ENCODE measurements around the gene TALDO1.

The TALDO1 gene

DNA sequence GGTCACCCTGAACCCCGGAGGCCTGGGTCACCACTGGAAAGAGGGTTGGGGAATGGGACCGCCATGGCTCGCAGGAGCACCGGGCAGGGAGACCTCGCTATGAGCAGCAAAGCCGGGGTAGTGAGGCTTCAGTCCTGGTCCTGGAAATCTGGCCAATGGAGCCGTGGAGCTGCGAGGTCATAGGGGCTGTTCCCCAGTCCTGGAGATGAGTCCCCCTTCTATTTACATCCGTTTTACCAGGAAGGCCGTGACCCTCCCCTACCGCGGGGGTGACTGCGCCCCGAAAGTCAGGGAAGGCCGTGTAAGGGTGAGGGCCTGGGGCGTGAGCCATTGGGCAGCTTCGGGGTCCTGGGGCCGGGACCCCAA lies 57.3 kb downstream of the TALDO1 start:
- TF ChIP-seq CREB1 (IDR thresholded peaks at IDR 0.05; ENCODE audit: low read depth): no peak
- TF ChIP-seq TEAD4 (IDR thresholded peaks at IDR 0.05): no peak
- no peak for TF ChIP-seq CEBPB (IDR thresholded peaks at IDR 0.05)
- no peak for TF ChIP-seq YY1 (IDR thresholded peaks at IDR 0.05; ENCODE audit: low read depth)
- TF ChIP-seq TCF12 (IDR thresholded peaks at IDR 0.05; ENCODE audit: low read depth): no peak
- no peak for TF ChIP-seq RAD21 (IDR thresholded peaks at IDR 0.05; ENCODE audit: low read depth)
- no peak for TF ChIP-seq MAX (IDR thresholded peaks at IDR 0.05)
- no peak for TF ChIP-seq EP300 (IDR thresholded peaks at IDR 0.05; ENCODE audit: borderline replicate concordance)
- no peak for TF ChIP-seq EGR1 (IDR thresholded peaks at IDR 0.05)
- TF ChIP-seq, protein P1, sequence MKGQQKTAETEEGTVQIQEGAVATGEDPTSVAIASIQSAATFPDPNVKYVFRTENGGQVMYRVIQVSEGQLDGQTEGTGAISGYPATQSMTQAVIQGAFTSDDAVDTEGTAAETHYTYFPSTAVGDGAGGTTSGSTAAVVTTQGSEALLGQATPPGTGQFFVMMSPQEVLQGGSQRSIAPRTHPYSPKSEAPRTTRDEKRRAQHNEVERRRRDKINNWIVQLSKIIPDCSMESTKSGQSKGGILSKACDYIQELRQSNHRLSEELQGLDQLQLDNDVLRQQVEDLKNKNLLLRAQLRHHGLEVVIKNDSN (IDR thresholded peaks at IDR 0.05): no peak
- TF ChIP-seq NFIC (IDR thresholded peaks at IDR 0.05): no peak
- TF ChIP-seq TAF1 (IDR thresholded peaks at IDR 0.05; ENCODE audit: low read depth): no peak
- TF ChIP-seq REST (IDR thresholded peaks at IDR 0.05; ENCODE audit: low read depth): no peak
- TF ChIP-seq FOXM1 (IDR thresholded peaks at IDR 0.05; ENCODE audit: borderline replicate concordance, low read depth): no peak
- TF ChIP-seq ZBTB7A (IDR thresholded peaks at IDR 0.05; ENCODE audit: low read depth): no peak

DNA sequence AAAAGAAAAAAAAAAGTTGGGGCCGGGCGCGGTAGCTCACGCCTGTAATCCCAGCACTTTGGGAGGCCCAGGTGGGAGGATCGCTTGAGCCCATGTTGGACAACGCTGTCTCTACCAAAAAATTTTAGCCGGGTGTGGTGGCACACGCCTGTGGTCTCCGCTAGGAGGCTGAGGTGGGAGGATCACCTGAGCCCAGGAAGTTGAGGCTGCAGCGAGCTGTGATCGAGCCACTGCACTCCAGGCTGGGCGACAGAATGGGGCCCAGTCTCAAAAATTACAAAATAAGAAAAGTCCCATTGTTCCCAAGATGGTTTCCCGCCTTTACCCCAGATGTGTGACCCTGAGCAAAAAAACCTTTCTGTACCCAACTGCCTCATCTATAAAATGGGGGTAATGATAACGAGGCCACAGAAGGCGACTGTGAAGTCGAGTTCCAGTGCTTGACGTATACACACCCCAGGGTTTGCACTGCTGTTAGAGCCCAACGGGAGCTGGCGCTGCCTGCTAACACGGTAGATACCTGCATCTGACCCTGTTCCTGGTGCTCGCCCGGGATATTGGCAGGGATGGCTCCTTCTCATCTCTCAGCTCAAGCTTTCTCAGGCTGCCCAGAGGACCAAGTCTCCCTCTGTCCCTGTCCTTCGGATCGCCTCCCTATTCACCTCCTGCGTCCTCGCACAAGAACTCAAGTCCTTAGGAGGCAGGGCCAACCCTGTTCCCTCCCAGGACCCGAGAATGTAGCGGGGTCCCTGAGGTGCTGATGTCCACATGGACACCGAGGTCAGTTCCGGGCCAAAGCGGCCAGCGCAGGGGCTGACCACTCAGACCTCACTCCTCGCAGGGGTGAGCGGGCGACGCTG lies 61.4 kb downstream of the TALDO1 start:
- TF ChIP-seq REST (IDR thresholded peaks at IDR 0.05; ENCODE audit: low read depth) (no peak), TCF12 (IDR thresholded peaks at IDR 0.05; ENCODE audit: low read depth) (no peak), CEBPB (IDR thresholded peaks at IDR 0.05) (no peak), FOXM1 (IDR thresholded peaks at IDR 0.05; ENCODE audit: borderline replicate concordance, low read depth) (no peak), MAX (IDR thresholded peaks at IDR 0.05) (no peak), NFIC (IDR thresholded peaks at IDR 0.05) (no peak), EGR1 (IDR thresholded peaks at IDR 0.05) (no peak), ZBTB7A (IDR thresholded peaks at IDR 0.05; ENCODE audit: low read depth) (no peak), TAF1 (IDR thresholded peaks at IDR 0.05; ENCODE audit: low read depth) (no peak; the same call in 1 of the 2 replicates), YY1 (IDR thresholded peaks at IDR 0.05; ENCODE audit: low read depth) (no peak)
- TF ChIP-seq, protein P1 (IDR thresholded peaks at IDR 0.05): no peak

DNA sequence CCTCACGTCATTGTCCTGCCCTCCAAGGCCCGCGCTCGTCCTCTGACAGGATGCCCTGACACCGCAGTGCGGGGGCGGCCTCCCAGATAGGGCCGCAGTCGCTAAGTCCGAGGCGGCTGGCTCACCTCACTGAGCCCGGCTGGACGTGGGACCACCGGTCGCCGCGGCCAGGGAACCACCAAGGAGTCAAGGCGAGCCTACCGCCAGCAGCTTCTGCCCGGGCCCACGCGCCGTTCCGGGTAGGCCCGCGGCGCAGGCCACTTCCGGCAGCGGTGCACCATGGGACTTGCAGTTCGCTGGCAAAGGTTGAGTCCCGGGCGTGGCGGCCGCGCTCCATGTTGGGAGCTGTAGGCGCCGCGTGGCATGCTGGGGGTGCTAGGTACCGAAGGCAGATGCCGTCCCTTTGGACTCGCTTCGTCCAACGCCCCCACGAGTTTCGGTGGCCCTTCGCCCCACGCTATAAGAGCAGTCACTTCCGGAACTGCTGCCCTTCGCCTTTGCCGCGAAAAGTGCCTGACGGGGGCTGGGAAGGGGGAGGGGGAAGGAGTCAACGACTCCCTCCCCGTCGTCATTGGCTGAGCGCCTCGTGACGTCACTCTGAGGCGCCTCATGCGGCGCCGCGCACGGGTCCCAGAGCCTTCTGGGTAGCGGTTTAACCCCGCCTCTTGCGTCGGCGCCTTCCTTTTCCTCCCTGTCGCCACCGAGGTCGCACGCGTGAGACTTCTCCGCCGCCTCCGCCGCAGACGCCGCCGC lies 62.2 kb downstream of the TALDO1 start, which contains the start of gene RPLP2:
TSS of gene RPLP2 (plus strand) at position 681 of the 753 bp plus-strand sequence. CDS start 268 bp downstream, outside the sequence.
- TF ChIP-seq MAX (IDR thresholded peaks at IDR 0.05) (peak; percentile 90), CREB1 (IDR thresholded peaks at IDR 0.05; ENCODE audit: low read depth) (peak; percentile 96), YY1 (IDR thresholded peaks at IDR 0.05; ENCODE audit: low read depth) (peak; percentile 82), FOXM1 (IDR thresholded peaks at IDR 0.05; ENCODE audit: borderline replicate concordance, low read depth) (no peak), ZBTB7A (IDR thresholded peaks at IDR 0.05; ENCODE audit: low read depth) (0 out of 2 replicates have a peak, but pooled peaks have one; percentile 27), EGR1 (IDR thresholded peaks at IDR 0.05) (peak; percentile 90), EP300 (IDR thresholded peaks at IDR 0.05; ENCODE audit: borderline replicate concordance) (peak; percentile 24; the same call in 1 of the 2 replicates), CEBPB (IDR thresholded peaks at IDR 0.05) (no peak), TAF1 (IDR thresholded peaks at IDR 0.05; ENCODE audit: low read depth) (peak; percentile 90), TCF12 (IDR thresholded peaks at IDR 0.05; ENCODE audit: low read depth) (peak; percentile 66), REST (IDR thresholded peaks at IDR 0.05; ENCODE audit: low read depth) (no peak), NFIC (IDR thresholded peaks at IDR 0.05) (peak; percentile 25; the same call in 1 of the 2 replicates)
- TF ChIP-seq, protein P1 (IDR thresholded peaks at IDR 0.05): peak; percentile 29; the same call in 1 of the 2 replicates

Data from Ishikawa (cell line).